Measurements from ENCODE around the gene OFD1.

Gene OFD1

GRCh38 chrX:13754765-13755164 is 20.2 kb downstream of the OFD1 start:
- no peak for DNase-seq (ENCODE audit: insufficient read length, low spot score)

GRCh38 chrX:13755254-13755653 is 20.7 kb downstream of the OFD1 start:
- TF ChIP-seq CTCF (IDR thresholded peaks at IDR 0.05; ENCODE audit: insufficient read depth, missing control alignments), result no peak
- DNase-seq (ENCODE audit: insufficient read length, low spot score), result no peak
- FAIRE-seq, result no peak

More at GRCh38 chrX:13754765-13755164, 20.2 kb downstream of the OFD1 start:
- no peak for TF ChIP-seq CTCF (IDR thresholded peaks at IDR 0.05; ENCODE audit: insufficient read depth, missing control alignments)
- no peak for FAIRE-seq

GRCh38 chrX:13756381-13756780 is 21.8 kb downstream of the OFD1 start:
- no peak for TF ChIP-seq CTCF (IDR thresholded peaks at IDR 0.05; ENCODE audit: insufficient read depth, missing control alignments)
- FAIRE-seq, result no peak

GRCh38 chrX:13759152-13759718 is 24.7 kb downstream of the OFD1 start:
- no peak for TF ChIP-seq CTCF (IDR thresholded peaks at IDR 0.05; ENCODE audit: insufficient read depth, missing control alignments)
- DNase-seq (ENCODE audit: insufficient read length, low spot score), result no peak
- FAIRE-seq, result no peak

More at GRCh38 chrX:13756381-13756780, 21.8 kb downstream of the OFD1 start:
- no peak for DNase-seq (ENCODE audit: insufficient read length, low spot score)

GRCh38 chrX:13760426-13760825 is 25.9 kb downstream of the OFD1 start:
- no peak for TF ChIP-seq CTCF (IDR thresholded peaks at IDR 0.05; ENCODE audit: insufficient read depth, missing control alignments)
- FAIRE-seq, result no peak
- DNase-seq (ENCODE audit: insufficient read length, low spot score), result no peak

- no peak for DNase-seq (ENCODE audit: insufficient read length, low spot score)
- peak; percentile 73 for FAIRE-seq
- TF ChIP-seq CTCF (IDR thresholded peaks at IDR 0.05; ENCODE audit: insufficient read depth, missing control alignments), result no peak
Observed at GRCh38 chrX:13761606-13762414, 27.3 kb downstream of the OFD1 start.

GRCh38 chrX:13763489-13763888 is 28.9 kb downstream of the OFD1 start:
- no peak for FAIRE-seq
- no peak for DNase-seq (ENCODE audit: insufficient read length, low spot score)
- TF ChIP-seq CTCF (IDR thresholded peaks at IDR 0.05; ENCODE audit: insufficient read depth, missing control alignments), result no peak
